GM18858 (cell line): ENCODE results near the gene SRGAP3.

Experiments used
- ATAC-seq: cut with Tn5 transposase; IDR thresholded peaks from one replicate; pipeline ENCODE4 v1.9.1; 2021; ENCODE audit not compliant: unreplicated experiment

Gene SRGAP3

GRCh38 chr3:9121366-9122001, 128.0 kb downstream of the SRGAP3 start:
- no peak for ATAC-seq

DNA sequence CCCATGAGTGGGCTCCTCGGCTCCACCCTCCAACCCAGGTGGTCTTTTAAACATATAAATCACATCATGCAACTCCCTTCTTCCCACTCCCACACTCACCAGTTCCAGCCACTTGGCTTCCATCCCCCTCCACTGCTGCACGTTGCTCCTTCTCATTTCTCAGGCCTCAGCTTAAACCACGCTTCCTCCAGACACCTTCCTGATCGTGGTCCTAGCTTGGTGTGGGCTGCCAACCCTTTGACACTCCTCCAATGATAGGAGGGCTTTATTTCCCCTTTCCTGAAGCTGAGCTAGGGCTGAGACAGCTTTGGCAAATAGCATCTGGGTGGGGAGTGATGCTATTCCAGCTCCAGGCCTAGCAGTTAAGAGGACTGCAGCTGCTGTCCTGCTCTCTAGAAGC, 130.1 kb downstream of the SRGAP3 start:
- ATAC-seq = no peak

- ATAC-seq = no peak
These were observed 131.2 kb downstream of the SRGAP3 start for GRCh38 chr3:9118222-9118621.

DNA sequence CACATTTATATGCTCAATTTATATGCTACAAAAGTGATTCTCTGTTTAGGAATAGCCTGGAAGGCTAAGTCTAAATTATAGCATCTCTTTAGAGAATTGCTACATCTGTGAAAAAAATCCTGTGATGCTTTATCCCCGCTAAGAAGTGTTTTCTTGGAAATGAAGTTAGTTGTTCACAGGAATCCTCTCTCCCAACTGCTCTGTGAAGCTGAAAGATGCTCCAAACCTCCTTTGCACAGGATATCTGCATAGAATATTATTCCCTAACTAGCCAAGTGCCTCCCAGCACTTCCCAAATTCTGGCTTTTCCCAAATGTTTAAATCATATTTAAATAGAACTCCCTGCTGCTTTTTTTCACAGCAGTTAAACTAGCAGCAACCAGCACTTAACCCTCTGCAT, 132.2 kb downstream of the SRGAP3 start:
- no peak for ATAC-seq

DNA sequence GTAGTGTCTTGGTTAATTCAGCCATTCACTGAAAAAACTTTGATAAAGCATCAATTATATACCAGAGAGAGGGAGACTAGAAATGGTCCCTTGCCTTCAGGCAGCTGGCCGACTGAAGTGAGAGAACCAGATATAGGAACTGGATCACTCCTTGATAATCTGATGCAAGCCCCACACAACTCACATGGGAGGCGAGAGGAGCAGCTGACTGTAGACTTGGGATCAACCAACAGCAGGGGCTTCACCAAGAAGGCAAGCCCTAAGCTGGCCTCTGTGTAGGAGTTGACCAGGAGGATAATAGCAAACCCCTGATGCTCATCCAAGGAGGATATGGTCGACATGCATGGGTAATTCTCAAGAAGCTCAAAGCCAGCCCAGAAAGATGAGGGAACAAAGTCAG, 133.1 kb downstream of the SRGAP3 start:
- no peak for ATAC-seq

DNA sequence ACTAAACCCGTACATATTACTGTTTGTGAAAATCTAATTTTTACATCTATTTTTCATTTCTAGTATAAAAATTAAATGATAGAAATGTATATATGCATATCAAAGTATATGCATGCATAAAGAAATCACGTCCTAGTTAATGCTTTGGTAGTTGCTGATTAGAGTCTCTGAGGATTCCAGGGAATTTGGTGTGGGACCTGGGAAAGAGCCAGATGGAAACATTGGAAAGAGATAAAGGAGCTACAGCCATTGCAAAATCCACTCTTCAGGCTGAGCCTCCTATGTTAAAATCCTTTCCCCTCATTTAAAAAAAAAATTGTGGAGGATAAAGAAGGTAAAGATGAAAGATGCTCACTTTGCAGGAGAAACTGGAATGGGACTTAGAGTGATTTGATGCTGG, 134.1 kb downstream of the SRGAP3 start:
- no peak for ATAC-seq

DNA sequence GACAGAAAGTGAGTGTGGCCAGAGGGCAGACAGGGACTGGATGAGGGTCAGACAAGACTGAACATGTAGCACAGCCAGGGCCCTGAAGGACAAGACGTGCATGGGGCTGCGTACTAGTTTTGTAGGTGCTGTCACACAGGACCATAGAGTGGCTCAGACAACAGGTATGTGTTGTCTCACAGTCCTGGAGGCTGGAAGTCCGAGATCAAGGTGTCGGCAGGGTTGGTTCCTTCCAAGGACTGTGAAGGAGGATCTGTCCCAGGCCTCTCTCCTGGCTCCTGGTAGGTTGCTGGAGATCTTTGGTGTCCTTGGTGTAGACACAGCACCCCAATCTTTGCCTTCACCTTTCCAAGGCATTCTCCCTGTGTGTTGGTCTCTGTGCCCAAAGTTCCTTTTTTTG, 136.4 kb downstream of the SRGAP3 start:
- ATAC-seq = no peak

- ATAC-seq = no peak
These were observed 137.6 kb downstream of the SRGAP3 start for GRCh38 chr3:9111866-9112265.

DNA sequence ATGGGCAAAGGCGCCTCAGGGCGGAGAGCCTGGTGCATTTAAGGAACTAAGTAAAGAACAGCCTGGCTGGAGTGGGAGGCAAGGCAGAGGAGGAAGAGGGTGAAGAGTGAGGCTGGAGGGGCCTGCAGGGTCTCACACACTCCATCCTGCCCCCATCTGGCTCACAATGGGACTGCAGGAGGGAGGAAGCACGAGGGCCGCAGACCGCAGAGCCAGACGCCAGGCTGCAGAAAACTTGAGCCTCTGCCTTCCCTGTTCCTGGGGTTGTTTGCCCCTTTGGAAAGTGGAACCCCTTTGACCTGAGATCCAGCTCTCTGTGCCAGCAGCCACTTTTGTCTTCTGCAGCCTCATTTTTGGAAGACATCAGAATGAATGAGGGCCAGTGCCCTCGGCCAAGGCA, 138.0 kb downstream of the SRGAP3 start:
- no peak for ATAC-seq

GRCh38 chr3:9110802-9111201, 138.6 kb downstream of the SRGAP3 start:
- ATAC-seq = no peak

DNA sequence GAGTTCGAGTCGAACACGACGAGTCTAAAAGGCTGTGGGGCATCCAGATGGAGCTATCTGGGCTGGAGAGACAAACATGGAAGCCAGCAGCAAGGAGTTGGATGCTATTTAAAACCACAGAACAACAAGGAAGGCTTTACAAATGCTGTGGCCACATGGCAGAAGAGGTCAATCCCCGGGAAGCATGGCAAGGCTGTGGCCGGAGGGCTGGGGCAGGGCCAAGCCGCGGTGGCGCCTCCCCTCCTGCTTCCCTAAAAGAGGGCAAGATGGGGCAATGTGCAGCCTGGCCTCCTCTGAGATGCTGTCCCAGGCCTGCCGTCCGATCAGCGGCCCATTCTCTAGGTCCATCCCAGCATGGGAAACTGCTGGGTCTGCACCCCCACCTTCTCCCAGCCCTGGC, 139.1 kb downstream of the SRGAP3 start:
- ATAC-seq = no peak

DNA sequence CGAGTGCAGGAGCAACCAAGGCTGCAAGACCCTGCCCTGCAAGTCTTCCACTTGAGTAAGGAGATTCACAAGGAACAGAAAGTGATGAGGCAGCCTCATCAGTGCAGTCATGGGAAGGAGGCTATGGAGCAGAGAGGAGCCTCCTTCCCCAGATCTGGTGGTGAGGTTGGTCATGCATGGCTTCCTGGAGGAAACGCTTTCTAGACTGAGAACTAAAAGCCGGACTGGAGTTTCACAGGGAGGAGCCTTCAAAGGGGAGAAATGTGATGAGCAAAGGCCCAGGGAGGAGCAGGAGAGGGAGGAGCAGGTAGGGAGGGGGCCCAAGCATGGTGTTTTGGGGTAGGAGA, 139.9 kb downstream of the SRGAP3 start:
- no peak for ATAC-seq

DNA sequence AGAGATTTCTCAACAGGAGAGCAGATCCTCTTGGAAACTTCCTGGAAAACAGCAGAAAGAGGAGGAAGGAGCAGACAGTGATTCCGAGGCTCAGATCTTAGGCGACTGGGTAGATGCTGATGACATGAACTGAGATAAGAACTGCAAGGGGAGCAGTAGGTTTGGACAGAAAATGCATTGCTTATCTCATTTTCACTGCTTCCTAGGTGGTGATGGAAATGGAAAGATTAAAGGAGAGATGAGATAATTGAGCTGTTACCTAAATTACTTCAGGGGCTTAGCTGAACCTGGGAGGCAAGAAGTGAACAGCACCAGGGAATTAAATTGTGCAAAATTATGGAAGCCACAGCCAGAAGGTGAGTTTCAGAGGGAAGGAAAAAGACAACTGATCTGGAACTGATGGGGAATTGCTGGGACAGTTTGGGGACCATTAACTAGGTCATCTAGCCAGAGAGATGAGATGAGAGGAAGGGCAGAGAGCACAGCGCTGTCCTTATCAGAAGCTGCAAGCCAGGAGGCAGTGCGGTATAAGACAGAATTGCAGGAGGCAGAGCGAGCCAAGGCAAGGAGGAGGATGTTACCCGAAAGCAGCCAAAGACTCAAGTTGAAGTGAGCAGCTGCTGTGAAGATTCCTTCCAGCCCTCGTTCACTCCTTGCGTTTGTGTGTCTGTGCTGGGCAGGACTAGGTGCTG, 140.4 kb downstream of the SRGAP3 start:
- ATAC-seq = no peak

DNA sequence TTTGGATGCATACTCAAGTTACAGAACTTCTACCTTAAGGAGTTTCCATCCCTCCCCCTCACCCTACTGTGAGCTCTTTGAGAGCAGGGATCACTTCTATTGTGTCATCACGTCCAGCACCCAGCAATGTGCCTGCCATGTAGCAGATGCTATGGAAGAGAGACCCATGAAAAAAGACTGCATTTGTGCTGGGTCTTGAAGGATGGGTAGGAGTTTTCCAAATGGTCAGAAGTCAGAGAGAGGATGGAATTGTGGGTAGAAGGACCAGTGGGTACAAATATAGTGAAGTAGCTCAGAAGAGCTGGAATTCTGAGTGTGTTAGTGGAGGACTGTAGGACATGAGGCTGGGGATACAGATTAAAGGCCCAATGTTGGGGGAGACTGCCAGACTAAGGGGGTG, 141.7 kb downstream of the SRGAP3 start:
- ATAC-seq = no peak

DNA sequence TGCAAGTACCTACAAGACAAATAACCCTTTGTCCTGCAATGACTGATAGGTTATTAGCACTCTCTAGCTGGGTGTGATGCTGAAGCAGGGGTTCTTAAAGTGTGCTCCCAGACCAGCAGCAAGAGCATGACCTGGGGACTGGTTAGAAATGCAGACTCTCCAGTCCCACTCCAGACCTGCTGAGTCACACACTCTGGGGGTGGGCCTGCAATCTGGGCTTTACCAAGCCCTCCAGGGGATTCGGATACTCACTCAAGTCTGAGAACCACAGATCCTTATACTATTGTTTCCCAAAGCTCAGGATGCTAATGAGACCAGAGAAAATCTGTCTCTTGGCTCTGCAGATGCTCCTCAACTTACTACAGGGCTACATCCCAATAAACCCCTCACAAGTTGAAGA, 144.0 kb downstream of the SRGAP3 start:
- ATAC-seq = no peak

DNA sequence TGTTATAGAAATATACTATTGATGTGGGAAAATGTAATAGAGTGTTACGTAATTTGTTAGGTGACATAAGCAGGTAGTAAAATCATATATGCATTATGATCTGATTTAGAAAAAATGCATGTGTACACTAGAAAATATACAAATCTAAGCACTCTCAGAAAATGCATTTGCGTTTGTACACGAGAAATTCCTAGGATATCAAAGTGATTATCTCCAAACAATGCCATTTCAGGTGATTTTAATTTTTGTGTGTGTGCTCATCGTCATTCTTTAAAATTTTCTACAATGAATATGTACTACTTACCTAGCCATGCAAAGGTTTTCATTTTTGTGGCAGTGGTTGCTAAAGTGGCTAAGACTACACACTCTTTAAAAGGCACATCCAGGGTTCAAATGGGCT, 145.3 kb downstream of the SRGAP3 start:
- no peak for ATAC-seq

GRCh38 chr3:9102240-9102981, 147.0 kb downstream of the SRGAP3 start:
- no peak for ATAC-seq

- no peak for ATAC-seq
These were observed 148.2 kb downstream of the SRGAP3 start for GRCh38 chr3:9101286-9101685.

GRCh38 chr3:9100513-9100894, 148.9 kb downstream of the SRGAP3 start:
- ATAC-seq = peak; percentile 66

DNA sequence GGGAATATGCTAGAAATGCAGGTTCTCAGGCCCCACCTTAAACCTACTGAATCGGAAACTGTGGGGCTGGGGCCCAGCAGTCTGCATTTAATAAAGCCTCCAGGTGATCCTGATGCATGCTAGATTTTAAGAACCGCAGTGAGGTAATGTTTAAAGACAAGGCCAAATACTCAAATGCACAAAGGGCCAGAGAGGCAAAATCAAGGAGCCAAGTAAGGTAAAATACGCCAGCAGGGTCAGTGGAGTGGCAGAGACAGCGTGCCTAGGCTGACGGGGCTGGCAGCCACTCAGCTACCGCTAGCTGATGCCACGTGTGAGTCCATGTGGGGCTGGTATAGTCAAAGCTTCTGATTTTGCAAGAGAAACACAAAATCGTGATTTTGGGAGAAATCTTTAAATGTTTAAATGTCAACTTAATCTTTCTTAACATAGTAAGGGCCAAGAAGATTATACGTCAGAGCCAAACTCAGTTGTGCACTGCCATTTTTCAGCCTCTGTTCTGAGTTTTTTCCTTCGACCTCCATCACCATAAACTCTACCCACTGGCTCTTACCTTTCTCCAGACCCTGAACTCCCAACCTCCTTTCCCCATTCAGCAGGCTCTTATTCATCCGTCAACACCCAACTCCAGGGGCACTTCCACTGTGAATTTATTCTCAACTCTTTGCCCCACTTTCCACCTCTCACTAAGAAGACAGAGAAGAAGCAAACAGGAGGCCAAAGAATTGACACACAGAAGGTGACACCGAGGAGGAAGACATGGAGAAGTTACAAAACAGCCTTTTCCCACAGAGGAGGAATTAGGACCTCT, 149.5 kb downstream of the SRGAP3 start:
- no peak for ATAC-seq
